GM18909 (cell line): Measurements from ENCODE around the gene NANOGP8.
"Not testable (repeated sequence)": the region's sequence is repeated elsewhere in the genome, so short reads cannot be mapped to it uniquely, and the experiment has no call there.

Source experiments
- ATAC-seq: cut with Tn5 transposase; IDR thresholded peaks from one replicate; pipeline ENCODE4 v1.9.1; 2021; ENCODE audit warnings: mild to moderate bottlenecking; ENCODE audit not compliant: unreplicated experiment, poor library complexity

The NANOGP8 gene

DNA sequence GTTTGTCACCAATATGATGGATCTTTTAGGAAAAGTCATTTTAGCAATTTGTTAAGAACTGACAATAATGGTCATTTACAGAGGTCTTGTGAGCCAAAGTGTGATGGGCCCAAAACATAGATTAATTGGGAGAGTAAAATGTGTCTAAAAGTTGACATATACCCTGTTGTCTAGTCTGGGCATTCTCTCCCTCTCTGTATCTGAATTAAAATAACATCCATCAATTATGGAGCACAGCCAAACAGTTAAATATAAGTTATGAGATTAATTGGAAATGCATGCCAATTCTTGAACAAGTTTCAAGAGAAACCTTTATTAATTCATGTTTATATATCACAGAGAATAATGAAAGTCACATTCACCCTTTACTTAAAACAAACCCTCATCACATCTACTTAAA is 13.6 kb upstream of the NANOGP8 start:
- ATAC-seq, result no peak

- no peak for ATAC-seq
Observed at GRCh38 chr15:35095941-35096340, 10.8 kb upstream of the NANOGP8 start.

DNA sequence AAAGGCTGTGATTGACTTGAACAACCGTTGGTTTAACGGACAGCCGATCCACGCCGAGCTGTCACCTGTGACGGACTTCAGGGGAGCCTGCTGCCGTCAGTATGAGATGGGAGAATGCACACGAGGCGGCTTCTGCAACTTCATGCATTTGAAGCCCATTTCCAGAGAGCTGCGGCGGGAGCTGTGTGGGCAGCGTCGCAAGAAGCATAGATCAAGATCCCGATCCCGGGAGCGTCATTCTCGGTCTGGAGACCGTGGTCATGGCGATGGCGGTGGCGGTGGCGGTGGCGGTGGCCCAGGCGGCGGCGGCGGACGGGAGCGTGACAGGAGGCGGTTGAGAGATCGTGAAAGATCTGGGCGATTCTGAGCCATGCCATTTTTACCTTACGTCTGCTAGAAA is 7.8 kb upstream of the NANOGP8 start:
- no peak for ATAC-seq

DNA sequence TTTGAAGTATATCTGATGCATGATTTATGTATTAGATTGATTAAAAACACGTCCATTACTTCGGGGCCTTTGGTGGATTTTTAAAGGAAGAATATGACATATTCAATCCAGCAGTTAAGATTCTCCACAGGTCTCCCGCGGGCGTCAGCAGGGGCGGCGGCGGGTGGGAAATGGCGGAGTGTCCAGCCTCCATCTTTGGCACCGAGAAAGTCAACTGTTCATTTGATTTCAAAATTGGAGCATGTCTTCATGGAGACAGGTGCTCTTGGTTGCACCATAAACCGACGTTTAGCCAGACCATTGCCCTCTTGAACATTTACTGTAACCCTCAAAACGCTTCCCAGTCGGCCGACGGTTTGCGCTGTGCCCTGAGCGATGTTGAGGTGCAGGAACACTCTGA is 7.2 kb upstream of the NANOGP8 start:
- ATAC-seq, result no peak

GRCh38 chr15:35090104-35090807 is 5.2 kb upstream of the NANOGP8 start:
- no peak for ATAC-seq

DNA sequence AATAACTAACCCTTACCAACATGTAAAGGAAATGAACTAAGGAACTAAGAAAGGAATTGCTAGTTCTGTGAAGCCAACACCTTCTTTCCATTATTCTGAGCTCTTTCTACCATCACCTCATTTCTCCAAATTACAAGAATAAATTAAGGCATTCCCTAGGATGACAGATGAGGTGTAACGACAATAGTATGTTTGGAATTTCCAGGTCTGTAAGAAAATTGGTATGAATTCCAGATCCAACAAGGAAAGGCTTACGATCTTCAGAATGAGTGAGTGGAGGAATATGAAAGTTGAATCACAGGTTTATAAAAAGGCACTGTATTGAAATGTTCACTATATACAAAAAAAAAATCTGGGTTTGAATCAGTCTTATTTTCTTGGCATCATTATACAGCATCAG is 4.5 kb upstream of the NANOGP8 start:
- ATAC-seq, result no peak

- ATAC-seq, result no peak
Observed at GRCh38 chr15:35088329-35088728, 3.2 kb upstream of the NANOGP8 start.

DNA sequence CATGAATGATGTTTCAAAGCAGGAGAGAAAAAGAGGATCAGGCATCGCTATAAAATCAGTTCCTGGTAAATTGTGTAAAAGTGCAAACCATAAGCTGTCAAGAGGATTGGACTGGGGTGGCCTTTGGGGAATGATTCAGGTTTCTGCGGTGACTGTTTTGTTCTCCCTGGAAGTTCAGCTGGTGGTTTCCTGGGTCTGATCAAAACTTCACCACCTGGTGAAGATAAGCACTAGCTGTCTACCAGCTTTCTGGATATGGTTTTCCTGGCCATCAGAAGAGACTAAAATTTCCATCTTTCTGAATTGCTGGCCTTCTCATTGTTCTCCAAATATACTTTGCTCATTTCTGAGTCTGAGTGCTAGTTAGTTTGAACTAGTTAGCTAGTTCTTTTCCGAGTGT is 2.7 kb upstream of the NANOGP8 start:
- no peak for ATAC-seq

DNA sequence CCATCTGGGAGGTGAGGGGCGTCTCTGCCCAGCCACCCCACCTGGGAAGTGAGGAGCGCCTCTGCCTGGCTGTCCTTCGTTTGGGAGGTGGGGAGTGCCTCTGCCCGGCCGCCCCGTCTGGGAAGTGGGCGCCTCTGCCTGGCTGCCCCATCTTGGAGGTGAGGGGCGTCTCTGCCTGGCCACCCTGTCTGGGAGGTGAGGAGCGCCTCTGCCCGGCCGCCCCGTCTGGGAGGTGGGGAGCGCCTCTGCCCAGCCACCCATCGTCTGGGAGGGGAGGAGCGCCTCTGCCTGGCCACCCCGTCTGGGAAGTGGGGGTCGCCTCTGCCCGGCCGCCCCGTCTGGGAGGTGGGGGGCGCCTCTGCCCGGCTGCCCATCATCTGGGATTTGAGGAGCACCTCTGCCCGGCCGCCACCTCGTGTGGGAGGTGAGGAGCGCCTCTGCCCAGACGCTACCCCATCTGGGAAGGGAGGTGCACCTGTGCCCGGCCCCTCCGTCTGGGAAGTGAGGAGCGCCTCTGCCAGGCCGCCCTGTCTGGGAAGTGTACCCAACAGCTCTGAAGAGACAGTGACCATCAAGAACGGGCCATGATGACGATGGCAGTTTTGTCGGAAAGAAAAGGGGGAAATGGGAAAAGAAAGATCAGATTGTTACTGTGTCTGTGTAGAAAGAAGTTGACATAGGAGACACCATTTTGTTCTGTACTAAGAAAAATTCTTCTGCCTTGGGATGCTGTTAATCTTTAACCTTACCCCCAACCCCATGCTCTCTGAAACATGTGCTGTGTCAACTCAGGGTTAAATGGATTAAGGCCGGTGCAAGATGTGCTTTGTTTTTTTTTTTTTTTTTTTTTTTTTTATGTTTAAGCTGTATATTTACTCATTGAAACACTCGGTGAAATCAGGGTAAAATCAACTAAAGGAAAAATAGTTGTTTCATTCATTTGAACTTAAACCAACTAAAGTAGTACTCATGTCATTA is 2.4 kb downstream of the NANOGP8 start:
- ATAC-seq, result not testable (repeated sequence)

DNA sequence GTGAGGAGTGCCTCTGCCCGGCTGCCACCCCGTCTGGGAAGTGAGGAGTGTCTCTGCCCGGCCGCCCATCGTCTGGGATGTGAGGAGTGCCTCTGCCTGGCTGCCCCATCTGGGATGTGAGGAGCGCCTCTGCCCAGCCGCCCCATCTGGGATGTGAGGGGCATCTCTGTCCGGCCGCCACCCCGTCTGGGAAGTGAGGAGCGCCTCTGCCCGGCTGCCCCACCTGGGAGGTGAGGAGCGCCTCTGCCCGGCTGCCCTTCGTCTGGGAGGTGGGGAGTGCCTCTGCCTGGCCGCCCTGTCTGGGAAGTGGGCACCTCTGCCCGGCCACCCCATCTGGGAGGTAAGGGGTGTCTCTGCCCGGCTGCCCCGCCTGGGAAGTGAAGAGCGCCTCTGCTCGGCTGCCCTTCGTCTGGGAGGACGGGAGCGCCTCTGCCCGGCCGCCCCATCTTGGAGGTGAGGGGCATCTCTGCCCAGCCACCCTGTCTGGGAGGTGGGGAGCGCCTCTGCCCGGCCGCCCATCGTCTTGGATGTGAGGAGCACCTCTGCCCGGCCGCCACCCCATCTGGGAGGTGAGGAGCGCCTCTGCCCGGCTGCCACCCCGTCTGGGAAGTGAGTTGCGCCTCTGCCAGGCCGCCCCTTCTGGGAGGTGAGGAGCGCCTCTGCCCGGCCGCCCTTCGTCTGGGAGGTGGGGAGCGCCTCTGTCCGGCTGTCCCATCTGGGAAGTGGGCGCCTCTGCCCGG is 3.3 kb downstream of the NANOGP8 start:
- ATAC-seq, result not testable (repeated sequence)

DNA sequence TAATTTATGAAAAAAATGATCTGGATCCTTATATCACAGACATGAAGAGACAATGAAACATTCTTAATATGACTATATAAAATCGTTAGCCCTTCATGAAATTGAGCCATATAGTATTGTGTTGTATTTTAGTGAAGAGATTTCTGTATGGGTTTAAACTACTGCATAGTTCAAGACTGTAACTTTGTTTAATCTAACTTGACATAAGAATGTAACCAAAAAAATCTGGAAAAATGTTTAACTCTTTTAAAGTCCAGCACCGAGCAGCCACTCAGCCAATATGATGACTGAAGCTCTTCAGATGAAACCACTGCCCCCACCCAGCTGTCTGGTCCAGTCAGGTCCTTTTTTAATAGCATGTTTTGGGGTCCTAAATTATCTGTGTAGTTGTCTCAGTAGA is 4.9 kb downstream of the NANOGP8 start:
- ATAC-seq, result no peak

- no peak for ATAC-seq
Observed at GRCh38 chr15:35078221-35078915, 6.7 kb downstream of the NANOGP8 start.

- ATAC-seq, result no peak
Observed at GRCh38 chr15:35071106-35071505, 14.0 kb downstream of the NANOGP8 start.

- no peak for ATAC-seq
Observed at GRCh38 chr15:35068846-35069475, 16.1 kb downstream of the NANOGP8 start.

- no peak for ATAC-seq
Observed at GRCh38 chr15:35067496-35068347, 17.4 kb downstream of the NANOGP8 start.

- no peak for ATAC-seq
Observed at GRCh38 chr15:35066094-35066493, 19.0 kb downstream of the NANOGP8 start.

- no peak for ATAC-seq
Observed at GRCh38 chr15:35064576-35065190, 20.4 kb downstream of the NANOGP8 start.

DNA sequence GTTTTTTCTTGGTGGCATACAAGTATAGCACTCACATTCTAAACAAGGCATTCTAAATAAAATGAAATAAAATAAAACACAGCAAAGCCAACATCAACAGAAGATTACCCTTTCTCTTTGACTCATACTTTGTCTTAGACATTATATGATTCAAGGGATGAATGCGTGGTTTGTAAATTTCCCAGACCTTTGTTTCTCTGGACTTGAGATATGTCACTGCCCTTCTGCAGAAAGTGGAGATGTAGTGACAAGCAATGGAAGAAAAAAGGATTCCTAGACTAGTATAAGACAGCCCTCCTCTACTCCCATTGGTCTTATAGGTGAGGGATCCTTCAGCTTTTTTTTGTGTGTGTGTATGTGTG is 22.4 kb downstream of the NANOGP8 start:
- peak; percentile 9 for ATAC-seq
